Breast epithelium (tissue), 3 donors: ENCODE measurements around the gene PPARA.

Experiments used
- POLR2A ChIP-seq: fragments of 450-650 bp; IDR thresholded peaks from one replicate; pipeline ENCODE4 v1.6.1; 2016; ENCODE audit warnings: antibody characterized with exemption, mild to moderate bottlenecking, moderate library complexity
- POLR2AphosphoS5 ChIP-seq, 3 donors: sonication (generic); formaldehyde crosslinking; IDR thresholded peaks; one replicate each; pipeline ENCODE4 v1.6.1; 2017; ENCODE audit warnings: antibody characterized with exemption in 3 of 3
- TF ChIP-seq, protein P1 (sequence below), 3 donors: fragments of 450-650 bp; IDR thresholded peaks; one replicate each; pipeline ENCODE4 v1.5.1; 2016 to 2017; ENCODE audit warnings: antibody characterized with exemption in 3 of 3, mild to moderate bottlenecking in 3 of 3, moderate library complexity in 3 of 3

GRCh38 chr22:46251816-46252380 is 101.6 kb downstream of the PPARA start:
- TF ChIP-seq, protein P1, sequence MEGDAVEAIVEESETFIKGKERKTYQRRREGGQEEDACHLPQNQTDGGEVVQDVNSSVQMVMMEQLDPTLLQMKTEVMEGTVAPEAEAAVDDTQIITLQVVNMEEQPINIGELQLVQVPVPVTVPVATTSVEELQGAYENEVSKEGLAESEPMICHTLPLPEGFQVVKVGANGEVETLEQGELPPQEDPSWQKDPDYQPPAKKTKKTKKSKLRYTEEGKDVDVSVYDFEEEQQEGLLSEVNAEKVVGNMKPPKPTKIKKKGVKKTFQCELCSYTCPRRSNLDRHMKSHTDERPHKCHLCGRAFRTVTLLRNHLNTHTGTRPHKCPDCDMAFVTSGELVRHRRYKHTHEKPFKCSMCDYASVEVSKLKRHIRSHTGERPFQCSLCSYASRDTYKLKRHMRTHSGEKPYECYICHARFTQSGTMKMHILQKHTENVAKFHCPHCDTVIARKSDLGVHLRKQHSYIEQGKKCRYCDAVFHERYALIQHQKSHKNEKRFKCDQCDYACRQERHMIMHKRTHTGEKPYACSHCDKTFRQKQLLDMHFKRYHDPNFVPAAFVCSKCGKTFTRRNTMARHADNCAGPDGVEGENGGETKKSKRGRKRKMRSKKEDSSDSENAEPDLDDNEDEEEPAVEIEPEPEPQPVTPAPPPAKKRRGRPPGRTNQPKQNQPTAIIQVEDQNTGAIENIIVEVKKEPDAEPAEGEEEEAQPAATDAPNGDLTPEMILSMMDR (IDR thresholded peaks at IDR 0.05) = no peak
- TF ChIP-seq POLR2A (no peak), POLR2AphosphoS5 (IDR thresholded peaks at IDR 0.05) (no peak)
